ENCODE results near the gene RGS14.
"Not testable (repeated sequence)": the region's sequence is repeated elsewhere in the genome, so short reads cannot be mapped to it uniquely, and the experiment has no call there.

RGS14 gene

GRCh38 chr5:177327539-177328522 lies 29.9 kb upstream of the RGS14 start:
- no peak overlapping the region for H3K27ac ChIP-seq
- no peak for DNase-seq (ENCODE audit: low read depth, low spot score)

GRCh38 chr5:177328545-177329231 lies 29.0 kb upstream of the RGS14 start:
- no peak overlapping the region for H3K27ac ChIP-seq
- DNase-seq (ENCODE audit: low read depth, low spot score) = no peak

- H3K27ac ChIP-seq = no peak overlapping the region
- DNase-seq (ENCODE audit: low read depth, low spot score) = no peak
These were observed 27.8 kb upstream of the RGS14 start for GRCh38 chr5:177329883-177330282.

GRCh38 chr5:177330991-177331842 lies 26.5 kb upstream of the RGS14 start:
- H3K27ac ChIP-seq = no peak overlapping the region
- no peak for DNase-seq (ENCODE audit: low read depth, low spot score)

- no peak overlapping the region for H3K27ac ChIP-seq
- DNase-seq (ENCODE audit: low read depth, low spot score) = no peak
These were observed 25.5 kb upstream of the RGS14 start for GRCh38 chr5:177332031-177332895.

- no peak overlapping the region for H3K27ac ChIP-seq
- DNase-seq (ENCODE audit: low read depth, low spot score) = no peak
These were observed 24.8 kb upstream of the RGS14 start for GRCh38 chr5:177332896-177333260.

GRCh38 chr5:177333420-177334154 lies 24.1 kb upstream of the RGS14 start:
- no peak for DNase-seq (ENCODE audit: low read depth, low spot score)
- H3K27ac ChIP-seq = no peak overlapping the region

- no peak for DNase-seq (ENCODE audit: low read depth, low spot score)
These were observed 23.6 kb upstream of the RGS14 start for GRCh38 chr5:177334155-177334551.

GRCh38 chr5:177334781-177335700 lies 22.7 kb upstream of the RGS14 start:
- no peak overlapping the region for H3K27ac ChIP-seq
- DNase-seq (ENCODE audit: low read depth, low spot score) = no peak

More at GRCh38 chr5:177334155-177334551, 23.6 kb upstream of the RGS14 start:
- no peak overlapping the region for H3K27ac ChIP-seq

GRCh38 chr5:177335701-177336065 lies 22.0 kb upstream of the RGS14 start:
- DNase-seq (ENCODE audit: low read depth, low spot score) = no peak
- no peak overlapping the region for H3K27ac ChIP-seq

- no peak for DNase-seq (ENCODE audit: low read depth, low spot score)
- no peak overlapping the region for H3K27ac ChIP-seq
These were observed 21.6 kb upstream of the RGS14 start for GRCh38 chr5:177336112-177336511.

- H3K27ac ChIP-seq = no peak overlapping the region
- no peak for DNase-seq (ENCODE audit: low read depth, low spot score)
These were observed 20.9 kb upstream of the RGS14 start for GRCh38 chr5:177336603-177337494.

GRCh38 chr5:177338251-177339106 lies 19.2 kb upstream of the RGS14 start:
- no peak for DNase-seq (ENCODE audit: low read depth, low spot score)
- H3K27ac ChIP-seq = no peak overlapping the region

GRCh38 chr5:177339107-177339638 lies 18.6 kb upstream of the RGS14 start:
- DNase-seq (ENCODE audit: low read depth, low spot score) = no peak
- H3K27ac ChIP-seq = no peak overlapping the region

- DNase-seq (ENCODE audit: low read depth, low spot score); H3K27ac ChIP-seq: not testable (repeated sequence)
These were observed 14.7 kb upstream of the RGS14 start for GRCh38 chr5:177343000-177343399.

GRCh38 chr5:177343777-177344176 lies 13.9 kb upstream of the RGS14 start:
- no peak overlapping the region for H3K27ac ChIP-seq
- DNase-seq (ENCODE audit: low read depth, low spot score) = no peak
